ENCODE measurements around the gene DLG5. TPM values are rescaled to one million over a fixed set of nuclear protein-coding genes. Genes with fewer than 3 reads are reported as not detected.

Gene DLG5
- total and polyA plus RNA-seq, 7 donors: 6.0 to 78.1 (median 41.0) TPM

DNA sequence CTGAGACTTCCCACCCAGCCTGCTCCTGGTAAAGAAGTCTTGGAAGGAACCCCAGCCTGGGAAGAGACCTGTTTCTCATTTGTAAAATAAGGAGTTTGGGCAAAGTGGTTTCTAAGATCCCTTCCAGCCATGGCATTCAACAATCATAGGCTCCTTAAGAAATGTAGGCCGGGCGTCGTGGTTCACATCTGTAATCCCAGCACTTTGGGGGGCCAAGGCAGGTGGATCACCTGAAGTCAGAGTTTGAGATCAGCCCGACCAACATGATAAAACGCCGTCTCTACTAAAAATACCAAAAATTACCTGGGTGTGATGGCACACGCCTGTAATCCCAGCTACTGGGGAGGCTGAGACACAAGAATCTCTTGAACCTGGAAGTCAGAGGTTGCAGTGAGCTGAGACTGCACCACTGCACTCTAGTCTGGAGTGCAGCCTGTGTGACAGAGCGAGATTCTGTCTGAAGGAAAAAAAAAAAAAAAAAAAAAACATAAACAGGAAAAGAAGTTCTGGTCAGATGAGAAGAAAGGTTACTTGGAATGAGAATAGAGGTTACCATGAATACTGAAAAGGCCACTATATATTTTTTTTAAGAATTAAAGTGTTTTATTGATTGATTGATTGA lies 15.9 kb downstream of the DLG5 start:
- intact Hi-C loops (cut with DNase I): no loop called here
- Histone ChIP-seq H3K4me1 (peaks cover 0 to 84% (median 78%) of the 10 kb centered on the region in 4 donors), H3K27ac (peak overlapping the region in 1 of 4 donors; percentile 26), H3K27me3 (no peaks in the 10 kb centered on the region), H3K36me3 (no peaks in the 10 kb centered on the region), H3K9me3 (no peaks in the 10 kb centered on the region), H3K4me3 (no peak overlapping the region)
- TF ChIP-seq POLR2AphosphoS5 (IDR thresholded peaks at IDR 0.05) (no peak), POLR2A (IDR thresholded peaks at IDR 0.05) (no peak), EP300 (IDR thresholded peaks at IDR 0.05) (no peak)
- TF ChIP-seq, protein P1, sequence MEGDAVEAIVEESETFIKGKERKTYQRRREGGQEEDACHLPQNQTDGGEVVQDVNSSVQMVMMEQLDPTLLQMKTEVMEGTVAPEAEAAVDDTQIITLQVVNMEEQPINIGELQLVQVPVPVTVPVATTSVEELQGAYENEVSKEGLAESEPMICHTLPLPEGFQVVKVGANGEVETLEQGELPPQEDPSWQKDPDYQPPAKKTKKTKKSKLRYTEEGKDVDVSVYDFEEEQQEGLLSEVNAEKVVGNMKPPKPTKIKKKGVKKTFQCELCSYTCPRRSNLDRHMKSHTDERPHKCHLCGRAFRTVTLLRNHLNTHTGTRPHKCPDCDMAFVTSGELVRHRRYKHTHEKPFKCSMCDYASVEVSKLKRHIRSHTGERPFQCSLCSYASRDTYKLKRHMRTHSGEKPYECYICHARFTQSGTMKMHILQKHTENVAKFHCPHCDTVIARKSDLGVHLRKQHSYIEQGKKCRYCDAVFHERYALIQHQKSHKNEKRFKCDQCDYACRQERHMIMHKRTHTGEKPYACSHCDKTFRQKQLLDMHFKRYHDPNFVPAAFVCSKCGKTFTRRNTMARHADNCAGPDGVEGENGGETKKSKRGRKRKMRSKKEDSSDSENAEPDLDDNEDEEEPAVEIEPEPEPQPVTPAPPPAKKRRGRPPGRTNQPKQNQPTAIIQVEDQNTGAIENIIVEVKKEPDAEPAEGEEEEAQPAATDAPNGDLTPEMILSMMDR (IDR thresholded peaks at IDR 0.05): no peak
- DNase-seq: no peak
- WGBS, 2 donors: 82 to 92% methylated on average over 8 of the region's 8 CpGs

DNA sequence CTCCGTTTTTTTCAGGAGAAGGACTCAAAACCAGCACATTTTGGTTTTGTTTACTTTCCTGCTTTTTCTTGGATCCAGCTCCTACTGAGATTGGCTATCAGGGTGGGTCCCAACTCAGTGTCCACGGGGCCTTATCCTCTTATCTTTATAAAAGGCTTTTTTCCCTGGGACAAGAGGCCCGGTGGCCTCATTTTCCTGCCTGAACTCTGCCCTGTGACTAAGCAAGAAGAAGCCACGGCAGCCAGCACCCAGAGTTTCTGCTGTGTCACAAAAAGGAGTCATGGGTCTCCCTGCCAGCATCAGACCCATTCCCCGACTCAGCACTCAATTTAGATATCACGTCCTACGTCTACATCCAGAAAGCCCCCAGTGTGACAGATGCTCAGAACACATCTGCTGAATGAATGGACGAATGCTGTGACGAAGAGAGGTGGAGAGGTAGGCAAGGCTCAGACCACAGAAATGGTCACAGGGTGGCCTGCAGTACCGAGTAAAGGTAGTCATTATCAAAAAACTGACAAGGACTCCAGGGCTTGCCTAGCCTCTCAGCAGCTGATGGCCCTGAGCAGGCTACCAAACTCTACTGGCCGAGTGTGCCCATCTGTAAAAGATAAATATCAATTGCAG lies 16.7 kb downstream of the DLG5 start:
- intact Hi-C loops (cut with DNase I): no loop called here
- peak overlapping the region in 1 of 4 donors; percentile 26 for H3K27ac ChIP-seq
- H3K4me1 ChIP-seq: peaks cover 0 to 84% (median 71%) of the 10 kb centered on the region in 4 donors
- 26 to 58% methylated on average over 11 of the region's 11 CpGs for WGBS, 2 donors
- TF ChIP-seq POLR2AphosphoS5 (IDR thresholded peaks at IDR 0.05): no peak
- TF ChIP-seq POLR2A (IDR thresholded peaks at IDR 0.05): no peak
- TF ChIP-seq, protein P1 (IDR thresholded peaks at IDR 0.05): no peak
- no peak for TF ChIP-seq EP300 (IDR thresholded peaks at IDR 0.05)
- H3K36me3 ChIP-seq: no peaks in the 10 kb centered on the region
- DNase-seq: no peak
- no peaks in the 10 kb centered on the region for H3K27me3 ChIP-seq
- no peaks in the 10 kb centered on the region for H3K9me3 ChIP-seq
- H3K4me3 ChIP-seq: no peak overlapping the region

DNA sequence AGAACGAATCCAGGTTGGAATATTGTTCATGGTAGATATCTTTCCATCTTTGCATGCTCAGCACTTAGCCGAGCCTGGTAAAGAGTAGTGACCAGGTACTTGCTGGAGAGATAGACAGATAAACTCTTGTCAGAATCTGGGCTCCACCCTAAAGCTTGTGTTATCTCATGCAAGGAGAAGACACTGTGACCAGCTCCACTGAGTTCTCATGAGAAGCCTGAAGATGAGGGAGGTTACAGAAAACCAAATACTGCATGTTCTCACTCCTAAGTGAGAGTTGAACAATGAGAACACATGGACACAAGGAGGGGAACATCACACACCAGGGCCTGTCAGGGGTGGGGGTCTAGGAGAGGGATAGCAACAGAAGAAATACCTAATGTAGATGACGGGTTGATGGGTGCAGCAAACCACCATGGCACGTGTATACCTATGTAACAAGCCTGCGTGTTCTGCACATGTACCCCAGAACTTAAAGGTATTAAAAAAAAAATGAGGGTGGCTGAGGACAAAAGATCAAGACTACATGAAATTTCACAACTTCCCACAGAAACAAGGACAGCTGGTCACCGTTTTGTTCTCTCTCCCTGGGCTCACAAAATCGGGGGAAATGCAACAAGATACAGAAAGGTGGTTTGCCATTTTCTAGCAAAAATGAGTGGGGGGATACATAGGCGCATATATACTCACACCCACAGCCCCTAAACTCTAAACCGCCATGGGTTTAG lies 17.4 kb downstream of the DLG5 start:
- H3K36me3 ChIP-seq: no peaks in the 10 kb centered on the region
- no peaks in the 10 kb centered on the region for H3K9me3 ChIP-seq
- H3K27me3 ChIP-seq: no peaks in the 10 kb centered on the region
- H3K27ac ChIP-seq: peak overlapping the region in 1 of 4 donors; percentile 26
- intact Hi-C loops (cut with DNase I): no loop called here
- TF ChIP-seq POLR2A (IDR thresholded peaks at IDR 0.05) (no peak), POLR2AphosphoS5 (IDR thresholded peaks at IDR 0.05) (no peak), EP300 (IDR thresholded peaks at IDR 0.05) (no peak)
- TF ChIP-seq, protein P1 (IDR thresholded peaks at IDR 0.05): no peak
- WGBS, 2 donors: 59 to 77% methylated on average over 9 of the region's 9 CpGs
- no peak overlapping the region for H3K4me3 ChIP-seq
- H3K4me1 ChIP-seq: peaks cover 0 to 77% (median 69%) of the 10 kb centered on the region in 4 donors
- DNase-seq: no peak

DNA sequence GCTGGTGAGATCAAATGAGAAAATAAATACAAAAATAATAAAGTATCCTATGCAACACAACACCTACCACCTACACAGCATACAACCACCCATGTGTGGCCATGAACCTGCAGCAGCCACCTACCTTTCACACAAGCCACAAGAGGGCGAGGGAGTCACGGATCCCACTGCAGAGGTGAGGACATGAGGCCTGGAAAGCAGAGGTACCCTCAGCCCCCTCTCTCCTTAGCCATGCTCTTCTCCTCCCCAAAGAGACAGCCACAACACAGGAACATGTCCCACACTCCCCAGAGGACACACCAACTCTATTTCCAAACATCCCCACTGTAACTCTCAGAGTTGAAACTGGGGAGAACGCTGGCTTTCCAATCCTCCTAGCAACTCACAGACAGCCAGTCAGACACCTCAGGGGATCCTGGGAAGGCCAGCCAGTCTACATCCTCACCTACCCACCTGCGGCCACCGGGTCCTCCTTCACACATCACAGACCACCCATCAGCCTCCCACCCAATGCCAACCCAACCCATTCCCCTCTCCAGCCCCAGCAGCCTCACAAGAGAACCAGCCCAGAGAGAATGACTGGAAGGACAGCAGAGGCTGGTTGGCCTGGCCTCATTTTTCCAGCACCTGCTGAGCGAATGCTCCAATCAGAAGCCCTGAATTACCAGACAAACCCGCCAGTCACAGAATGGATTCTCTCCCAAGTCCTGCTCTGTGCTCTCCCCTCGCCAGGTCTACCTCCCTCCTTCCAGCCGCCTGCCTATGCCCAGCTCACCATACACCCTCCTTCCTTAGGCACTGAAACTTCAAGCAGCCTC lies 18.4 kb downstream of the DLG5 start:
- intact Hi-C loops (cut with DNase I): no loop called here
- Histone ChIP-seq H3K9me3 (no peaks in the 10 kb centered on the region), H3K27ac (no peak overlapping the region), H3K36me3 (no peaks in the 10 kb centered on the region), H3K4me3 (no peak overlapping the region), H3K4me1 (peaks cover 0 to 70% (median 61%) of the 10 kb centered on the region in 4 donors), H3K27me3 (no peaks in the 10 kb centered on the region)
- no peak for DNase-seq
- TF ChIP-seq EP300 (IDR thresholded peaks at IDR 0.05): no peak
- TF ChIP-seq POLR2A (IDR thresholded peaks at IDR 0.05): no peak
- TF ChIP-seq, protein P1 (IDR thresholded peaks at IDR 0.05): no peak
- no peak for TF ChIP-seq POLR2AphosphoS5 (IDR thresholded peaks at IDR 0.05)
- WGBS, 2 donors: 92% methylated on average over 9 of the region's 9 CpGs
